ENCODE results near the gene TNS3. TPM values are rescaled to one million over a fixed set of nuclear protein-coding genes. Genes with fewer than 3 reads are reported as not detected.
A peak's percentile ranks its signal among the peaks of the same experiment; 100 is the strongest.

TNS3 gene
- total and polyA plus RNA-seq, 2 of the 13 experiments (the other 11 are each of a cell fraction or from before 2014, with no cell fraction given) = 52.9 to 55.7 TPM

DNA sequence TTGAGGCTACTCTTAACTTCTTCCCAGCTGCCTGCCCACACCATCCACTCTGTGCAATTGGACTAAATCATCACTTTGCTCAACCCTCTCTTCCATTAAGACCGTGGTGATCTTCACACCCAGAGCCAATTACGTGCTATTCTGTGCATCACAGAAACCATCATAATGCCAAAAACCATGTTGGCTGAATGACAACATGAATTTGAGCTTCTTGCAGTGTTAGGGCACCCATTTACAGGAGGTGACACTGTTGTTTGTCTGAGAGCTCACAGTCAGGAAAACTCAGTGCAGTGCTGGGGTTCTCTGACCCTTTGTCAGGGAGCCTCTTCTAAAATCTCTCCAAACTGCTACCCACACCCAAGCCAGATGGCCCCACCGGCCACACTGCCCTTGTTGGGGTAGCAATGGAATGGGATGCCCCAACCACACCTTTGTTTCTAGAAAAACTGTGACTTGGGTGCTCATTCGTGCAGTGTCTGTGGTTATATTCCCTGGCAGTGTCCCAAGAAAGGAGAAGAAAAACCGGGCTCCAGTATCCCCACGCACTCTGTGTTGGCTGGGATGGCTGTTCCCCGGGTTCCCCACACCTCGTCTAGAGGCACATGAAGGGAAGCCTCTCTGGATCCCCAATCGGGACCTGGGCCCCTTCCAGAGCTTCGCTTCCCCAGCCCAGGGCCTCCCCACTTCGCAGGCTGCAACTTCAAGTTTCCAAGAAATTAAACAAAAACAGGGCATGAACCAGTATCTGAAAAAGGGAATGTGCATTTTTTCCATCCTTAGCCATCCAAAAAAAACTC, 2.0 kb upstream of the TNS3 start (continued):
- TF ChIP-seq ZNF230 (CRISPR knock-in tag; IDR thresholded peaks at IDR 0.05) = no peak

DNA sequence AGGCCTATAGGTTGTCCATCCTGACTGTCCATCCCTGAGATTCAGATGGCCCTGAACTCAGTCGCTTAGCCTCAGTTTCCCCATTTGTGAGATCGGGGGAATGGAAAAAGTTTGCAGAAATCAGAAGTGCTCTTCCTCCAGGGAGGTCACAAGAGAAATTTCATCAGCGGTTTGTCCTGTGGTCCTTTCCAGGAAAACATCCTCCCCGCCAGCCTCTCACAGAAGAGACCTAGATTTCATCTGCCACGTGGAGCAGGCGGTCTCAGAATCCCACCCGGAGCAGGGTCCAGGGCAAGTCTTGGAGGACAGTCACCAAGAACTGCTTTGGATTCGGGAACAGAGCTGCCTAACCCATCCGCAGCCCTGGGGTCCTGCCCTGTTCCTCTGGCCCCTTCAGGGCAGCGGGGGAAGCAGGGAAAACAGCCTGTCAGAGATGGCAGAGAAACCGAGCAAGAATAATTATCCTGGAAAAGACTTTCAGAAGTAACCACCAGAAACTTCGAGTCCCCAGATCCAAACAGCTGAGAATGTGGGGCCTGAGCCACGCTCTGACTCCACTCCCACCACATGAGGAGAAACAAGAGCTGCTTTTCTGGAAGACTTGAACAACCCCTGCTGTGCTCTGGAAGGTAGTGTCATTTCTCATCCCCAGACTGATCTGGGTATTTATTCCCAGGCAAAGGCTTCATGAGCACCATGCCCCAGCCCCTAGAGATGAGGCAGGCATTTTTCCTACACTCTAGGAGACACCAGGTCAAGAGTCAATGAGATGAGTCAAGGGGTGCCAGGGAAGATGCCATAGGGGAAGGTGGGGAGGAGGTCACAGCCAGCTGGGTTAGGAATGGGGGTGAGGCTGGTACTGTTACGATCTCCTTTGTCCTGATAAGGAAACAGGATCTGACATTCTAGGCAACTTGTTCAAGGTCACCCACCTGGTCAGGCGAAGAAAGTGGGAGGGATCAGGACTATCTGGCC, 1.1 kb upstream of the TNS3 start:
- CTCF ChIA-PET (ENCODE audit: low intra/inter-chr PET ratio, low total read pairs) = no interaction called here
- H3K79me2 ChIP-seq (ENCODE audit: insufficient read depth, low read length) = peaks cover 31% of the 10 kb centered on the region
- intact Hi-C loops (cut with micrococcal nuclease; ENCODE audit: unreplicated experiment) (loop anchor here (5.0 kb wide), 3 partner anchors 39 to 234 kb away; no protein-coding TSS in a partner anchor), in situ Hi-C loops (cut with HindIII; ENCODE audit: extremely low pct_ligation_motif_present, low pct_unique_long_range_greater_than_20kb) (no loop called here)
- no peak overlapping the region for H3K27ac ChIP-seq (ENCODE audit: extremely low read length, insufficient read depth, low read length)
- H3K27me3 ChIP-seq (ENCODE audit: control insufficient read depth in 1 of 2, insufficient read depth in 2 of 2, low read length in 2 of 2) = no peaks in the 10 kb centered on the region; a peak in 1 of 5 replicates
- 76% methylated on average over 15 of the region's 15 CpGs for WGBS (ENCODE audit: low lambda C conversion rate)
- H3K4me1 ChIP-seq (ENCODE audit: insufficient read depth, low read length) = peaks cover 47% of the 10 kb centered on the region
- no peak for ATAC-seq
- H3K9ac ChIP-seq (ENCODE audit: insufficient read depth, low read depth, low read length) = no peak overlapping the region
- POLR2A ChIA-PET = interaction anchor here (1.0 to 3.3 kb wide), 5 partner anchors 9 to 180 kb away, joined by 4 to 13 read pairs (median 4); no protein-coding TSS in a partner anchor
- H3K4me2 ChIP-seq (ENCODE audit: low read depth, low read length) = peak overlapping the region; percentile 87; the same call in 1 of the 2 replicates
- peaks cover 1 to 8% of the 10 kb centered on the region in 2 experiments; a peak in 4 of 5 replicates for H3K36me3 ChIP-seq (replicated peaks in 1 of 2; ENCODE audit: control insufficient read depth in 1 of 2, insufficient read depth in 2 of 2, low read length in 2 of 2)
- DNase-seq (ENCODE audit: low spot score) = no peak
- H2AFZ ChIP-seq (ENCODE audit: low read length) = no peak overlapping the region
- no peak overlapping the region; a peak in 1 of 6 replicates for H3K4me3 ChIP-seq (replicated peaks in 1 of 3; ENCODE audit: insufficient read depth in 1 of 3, low read depth in 2 of 3, low read length in 3 of 3)
- BruUV-seq (replicated peaks) = no TSS peak
- no peak for FAIRE-seq
- H4K20me1 ChIP-seq (ENCODE audit: insufficient read depth, low read length) = peaks cover 4% of the 10 kb centered on the region; the same call in 1 of the 2 replicates
- no peaks in the 10 kb centered on the region for H3K9me3 ChIP-seq (ENCODE audit: low read length)
- TF ChIP-seq, protein P1, sequence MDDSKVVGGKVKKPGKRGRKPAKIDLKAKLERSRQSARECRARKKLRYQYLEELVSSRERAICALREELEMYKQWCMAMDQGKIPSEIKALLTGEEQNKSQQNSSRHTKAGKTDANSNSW (CRISPR knock-in tag; IDR thresholded peaks at IDR 0.05; ENCODE audit: borderline replicate concordance) = no peak
- no peak for TF ChIP-seq ZBTB7A (CRISPR knock-in tag; IDR thresholded peaks at IDR 0.05)
- TF ChIP-seq, protein P2, sequence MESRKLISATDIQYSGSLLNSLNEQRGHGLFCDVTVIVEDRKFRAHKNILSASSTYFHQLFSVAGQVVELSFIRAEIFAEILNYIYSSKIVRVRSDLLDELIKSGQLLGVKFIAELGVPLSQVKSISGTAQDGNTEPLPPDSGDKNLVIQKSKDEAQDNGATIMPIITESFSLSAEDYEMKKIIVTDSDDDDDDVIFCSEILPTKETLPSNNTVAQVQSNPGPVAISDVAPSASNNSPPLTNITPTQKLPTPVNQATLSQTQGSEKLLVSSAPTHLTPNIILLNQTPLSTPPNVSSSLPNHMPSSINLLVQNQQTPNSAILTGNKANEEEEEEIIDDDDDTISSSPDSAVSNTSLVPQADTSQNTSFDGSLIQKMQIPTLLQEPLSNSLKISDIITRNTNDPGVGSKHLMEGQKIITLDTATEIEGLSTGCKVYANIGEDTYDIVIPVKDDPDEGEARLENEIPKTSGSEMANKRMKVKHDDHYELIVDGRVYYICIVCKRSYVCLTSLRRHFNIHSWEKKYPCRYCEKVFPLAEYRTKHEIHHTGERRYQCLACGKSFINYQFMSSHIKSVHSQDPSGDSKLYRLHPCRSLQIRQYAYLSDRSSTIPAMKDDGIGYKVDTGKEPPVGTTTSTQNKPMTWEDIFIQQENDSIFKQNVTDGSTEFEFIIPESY (CRISPR knock-in tag; IDR thresholded peaks at IDR 0.05) = peak; percentile 77
- 0 out of 2 replicates have a peak, but pooled peaks have one; percentile 21 for TF ChIP-seq BCL6 (CRISPR knock-in tag; IDR thresholded peaks at IDR 0.05)
- no peak for TF ChIP-seq ZNF337 (CRISPR knock-in tag; IDR thresholded peaks at IDR 0.05; ENCODE audit: borderline replicate concordance, low read depth)
- TF ChIP-seq SALL1 (CRISPR knock-in tag; IDR thresholded peaks at IDR 0.05) = 0 out of 2 replicates have a peak, but pooled peaks have one; percentile 8
- TF ChIP-seq, protein P3, sequence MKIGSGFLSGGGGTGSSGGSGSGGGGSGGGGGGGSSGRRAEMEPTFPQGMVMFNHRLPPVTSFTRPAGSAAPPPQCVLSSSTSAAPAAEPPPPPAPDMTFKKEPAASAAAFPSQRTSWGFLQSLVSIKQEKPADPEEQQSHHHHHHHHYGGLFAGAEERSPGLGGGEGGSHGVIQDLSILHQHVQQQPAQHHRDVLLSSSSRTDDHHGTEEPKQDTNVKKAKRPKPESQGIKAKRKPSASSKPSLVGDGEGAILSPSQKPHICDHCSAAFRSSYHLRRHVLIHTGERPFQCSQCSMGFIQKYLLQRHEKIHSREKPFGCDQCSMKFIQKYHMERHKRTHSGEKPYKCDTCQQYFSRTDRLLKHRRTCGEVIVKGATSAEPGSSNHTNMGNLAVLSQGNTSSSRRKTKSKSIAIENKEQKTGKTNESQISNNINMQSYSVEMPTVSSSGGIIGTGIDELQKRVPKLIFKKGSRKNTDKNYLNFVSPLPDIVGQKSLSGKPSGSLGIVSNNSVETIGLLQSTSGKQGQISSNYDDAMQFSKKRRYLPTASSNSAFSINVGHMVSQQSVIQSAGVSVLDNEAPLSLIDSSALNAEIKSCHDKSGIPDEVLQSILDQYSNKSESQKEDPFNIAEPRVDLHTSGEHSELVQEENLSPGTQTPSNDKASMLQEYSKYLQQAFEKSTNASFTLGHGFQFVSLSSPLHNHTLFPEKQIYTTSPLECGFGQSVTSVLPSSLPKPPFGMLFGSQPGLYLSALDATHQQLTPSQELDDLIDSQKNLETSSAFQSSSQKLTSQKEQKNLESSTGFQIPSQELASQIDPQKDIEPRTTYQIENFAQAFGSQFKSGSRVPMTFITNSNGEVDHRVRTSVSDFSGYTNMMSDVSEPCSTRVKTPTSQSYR (CRISPR knock-in tag; IDR thresholded peaks at IDR 0.05; ENCODE audit: borderline replicate concordance) = no peak
- no peak for TF ChIP-seq ATF7 (IDR thresholded peaks at IDR 0.05)
- no peak for TF ChIP-seq ATF7 (CRISPR knock-in tag; IDR thresholded peaks at IDR 0.05)
- TF ChIP-seq ZFX (CRISPR knock-in tag; IDR thresholded peaks at IDR 0.05; ENCODE audit: low read depth) = no peak

Data from HepG2 (cell line).